Upper lobe of left lung (tissue), 6 donors: Measurements from ENCODE around the gene C17orf100. TPM values are rescaled to one million over a fixed set of nuclear protein-coding genes. Genes with fewer than 3 reads are reported as not detected.

Experiments used
- ATAC-seq, 2 donors: fragments of 200-7000 bp; cut with Tn5 transposase; one replicate each; pipeline ENCODE4 v1.9.1; 2022; ENCODE audit warnings: mild to moderate bottlenecking in 2 of 2, moderate library complexity in 2 of 2; ENCODE audit not compliant: low FRiP score in 2 of 2
- DNase-seq, 2 donors: peaks; one replicate each; pipeline ENCODE4 v3.0.0-alpha.2; 2019 to 2020
- H3K27ac ChIP-seq, 4 donors: fragments of 200-600 bp; sonication (generic); one replicate each; pipeline ENCODE4 v1.5.1; 2016 to 2019
- H3K27me3 ChIP-seq, 4 donors: fragments of 200-600 bp; sonication (generic); one replicate each; pipeline ENCODE4 v1.5.1; 2017 to 2019
- H3K36me3 ChIP-seq, 4 donors: fragments of 200-600 bp; sonication (generic); one replicate each; pipeline ENCODE4 v1.5.1; 2016 to 2019
- H3K4me1 ChIP-seq, 4 donors: fragments of 200-600 bp; sonication (generic); one replicate each; pipeline ENCODE4 v1.5.1; 2018 to 2019
- H3K4me3 ChIP-seq, 4 donors: fragments of 200-600 bp; sonication (generic); one replicate each; pipeline ENCODE4 v1.5.1; 2017 to 2019; ENCODE audit warnings: mild to moderate bottlenecking in 2 of 4, moderate library complexity in 1 of 4
- H3K9me3 ChIP-seq, 4 donors: fragments of 200-600 bp; sonication (generic); one replicate each; pipeline ENCODE4 v1.5.1; 2018 to 2019
- CTCF ChIP-seq, 6 experiments: fragments of 450-650 bp in 4 of 6; fragments of 200-600 bp in 2 of 6; sonication (generic) in 2 of 6; IDR thresholded peaks; one replicate each; pipeline ENCODE4 v1.5.1; 2016 to 2019; ENCODE audit warnings: antibody characterized with exemption in 6 of 6
- EP300 ChIP-seq, 4 donors: sonication (generic); formaldehyde crosslinking; IDR thresholded peaks; one replicate each; pipeline ENCODE4 v1.5.1; 2017; ENCODE audit warnings: antibody characterized with exemption in 4 of 4, control low read depth in 2 of 4
- POLR2A ChIP-seq, 4 donors: fragments of 450-650 bp; IDR thresholded peaks; one replicate each; pipeline ENCODE4 v1.5.1; 2016 to 2017; ENCODE audit warnings: antibody characterized with exemption in 4 of 4, mild to moderate bottlenecking in 2 of 4
- POLR2AphosphoS5 ChIP-seq, 2 donors: sonication (generic); formaldehyde crosslinking; IDR thresholded peaks; one replicate each; pipeline ENCODE4 v1.5.1; 2017; ENCODE audit warnings: antibody characterized with exemption in 2 of 2
- WGBS, 2 donors: methylation state at CpG; one replicate each; pipeline ENCODE4 v1.1.5; 2017 to 2018; 5-methylcytosine and 5-hydroxymethylcytosine counted together
- total RNA-seq, 6 donors: library from RNA; depleted of rRNA in 4 of 6; stranded (reverse); fragments of >200 nt in 4 of 6; gene quantifications; one replicate each; pipeline versions ENCODE4 v1.1.0 to v1.2.1, GENCODE V29; 2016 to 2021
- donor health status: DM: no; HTN: no; CAD: no; lungs with moderate emphysema.
- donor health status: DM: no; HTN: yes; CAD: no; lungs with severe emphysema.

Gene C17orf100
- total RNA-seq, 6 donors from 2014 or later: 0.78 to 7.3 (median 1.3) TPM

- Histone ChIP-seq H3K9me3 (no peaks in the 10 kb centered on the region), H3K4me1 (no peaks in the 10 kb centered on the region), H3K4me3 (no peak overlapping the region), H3K27ac (no peak overlapping the region), H3K36me3 (no peaks in the 10 kb centered on the region), H3K27me3 (no peaks in the 10 kb centered on the region)
- ATAC-seq (no peak), DNase-seq (no peak)
- TF ChIP-seq EP300 (IDR thresholded peaks at IDR 0.05) (no peak), POLR2A (IDR thresholded peaks at IDR 0.05) (no peak), CTCF (IDR thresholded peaks at IDR 0.05) (no peak), POLR2AphosphoS5 (IDR thresholded peaks at IDR 0.05) (no peak)
- 60 to 90% methylated on average over 1 to 5 of the region's 5 CpGs for WGBS, 2 donors
Measured at GRCh38 chr17:6696906-6697305, 45.3 kb downstream of the C17orf100 start.

GRCh38 chr17:6698004-6698403 lies 46.4 kb downstream of the C17orf100 start:
- Histone ChIP-seq H3K9me3 (no peaks in the 10 kb centered on the region), H3K4me3 (no peak overlapping the region), H3K4me1 (no peaks in the 10 kb centered on the region), H3K27ac (no peak overlapping the region), H3K27me3 (no peaks in the 10 kb centered on the region), H3K36me3 (no peaks in the 10 kb centered on the region)
- 80 to 81% methylated on average over 4 to 11 of the region's 11 CpGs for WGBS, 2 donors
- TF ChIP-seq EP300 (IDR thresholded peaks at IDR 0.05) (no peak), POLR2AphosphoS5 (IDR thresholded peaks at IDR 0.05) (no peak), CTCF (IDR thresholded peaks at IDR 0.05) (no peak), POLR2A (IDR thresholded peaks at IDR 0.05) (no peak)
- DNase-seq (peak in 1 of 2 donors; percentile 46), ATAC-seq (no peak)

GRCh38 chr17:6699997-6700947 lies 48.7 kb downstream of the C17orf100 start:
- H3K27ac ChIP-seq: no peak overlapping the region
- H3K4me3 ChIP-seq: no peak overlapping the region
- H3K4me1 ChIP-seq: no peaks in the 10 kb centered on the region
- no peaks in the 10 kb centered on the region for H3K9me3 ChIP-seq
- TF ChIP-seq POLR2AphosphoS5 (IDR thresholded peaks at IDR 0.05) (no peak), EP300 (IDR thresholded peaks at IDR 0.05) (no peak), POLR2A (IDR thresholded peaks at IDR 0.05) (no peak), CTCF (IDR thresholded peaks at IDR 0.05) (no peak)
- no peak for DNase-seq
- no peak for ATAC-seq
- no peaks in the 10 kb centered on the region for H3K27me3 ChIP-seq
- WGBS, 2 donors: 69 to 74% methylated on average over 16 of the region's 16 CpGs
- H3K36me3 ChIP-seq: no peaks in the 10 kb centered on the region

- Histone ChIP-seq H3K9me3 (no peaks in the 10 kb centered on the region), H3K36me3 (no peaks in the 10 kb centered on the region), H3K4me1 (no peaks in the 10 kb centered on the region), H3K27me3 (no peaks in the 10 kb centered on the region), H3K27ac (no peak overlapping the region), H3K4me3 (no peak overlapping the region)
- ATAC-seq: no peak
- no peak for DNase-seq
- WGBS, 2 donors: 65 to 73% methylated on average over 3 to 6 of the region's 8 CpGs
- no peak for TF ChIP-seq EP300 (IDR thresholded peaks at IDR 0.05)
- no peak for TF ChIP-seq POLR2AphosphoS5 (IDR thresholded peaks at IDR 0.05)
- no peak for TF ChIP-seq CTCF (IDR thresholded peaks at IDR 0.05)
- no peak for TF ChIP-seq POLR2A (IDR thresholded peaks at IDR 0.05)
Measured at GRCh38 chr17:6700948-6701307, 49.4 kb downstream of the C17orf100 start.
